GM23248 (cell line): ENCODE data around the gene AGBL3. TPM values are rescaled to one million over a fixed set of nuclear protein-coding genes. Genes with fewer than 3 reads are reported as not detected.

Experiments
- DNase-seq: peaks from one replicate; pipeline ENCODE4 v3.0.0-alpha.2; 2015
- H2AFZ ChIP-seq: fragments of 200-600 bp; sonication (generic); 2 replicates; pipeline ENCODE4 v1.6.1; 2016; ENCODE audit warnings: antibody characterized with exemption
- H3F3A ChIP-seq: fragments of 200-600 bp; sonication (generic); 2 replicates; pipeline ENCODE4 v1.6.1; 2016; ENCODE audit warnings: mild to moderate bottlenecking, antibody characterized with exemption, mixed run types; ENCODE audit not compliant: insufficient read depth
- H3K27ac ChIP-seq: fragments of 200-600 bp; sonication (generic); 2 replicates; pipeline ENCODE4 v1.5.1; 2016; ENCODE audit warnings: mild to moderate bottlenecking
- H3K27me3 ChIP-seq: fragments of 200-600 bp; sonication (generic); replicated peaks from 2 replicates; pipeline ENCODE4 v1.6.1; 2016; ENCODE audit warnings: mild to moderate bottlenecking; ENCODE audit not compliant: insufficient read depth
- H3K36me3 ChIP-seq: fragments of 200-600 bp; sonication (generic); 2 replicates; pipeline ENCODE4 v1.6.1; 2016; ENCODE audit warnings: low read depth, mild to moderate bottlenecking
- H3K4me1 ChIP-seq: fragments of 200-600 bp; sonication (generic); 2 replicates; pipeline ENCODE4 v1.6.1; 2016; ENCODE audit warnings: mild to moderate bottlenecking; ENCODE audit not compliant: insufficient read depth
- H3K4me2 ChIP-seq: fragments of 200-600 bp; sonication (generic); one replicate; pipeline ENCODE4 v1.6.1; 2016; ENCODE audit warnings: mild to moderate bottlenecking; ENCODE audit not compliant: unreplicated experiment
- H3K4me3 ChIP-seq: fragments of 200-600 bp; sonication (generic); 2 replicates; pipeline ENCODE4 v1.5.1; 2016; ENCODE audit warnings: mild to moderate bottlenecking
- H3K79me2 ChIP-seq: fragments of 200-600 bp; sonication (generic); 2 replicates; pipeline ENCODE4 v1.6.1; 2016; ENCODE audit warnings: mild to moderate bottlenecking; ENCODE audit not compliant: insufficient read depth
- H3K9ac ChIP-seq: fragments of 200-600 bp; sonication (generic); 2 replicates; pipeline ENCODE4 v1.6.1; 2016; ENCODE audit warnings: mild to moderate bottlenecking
- H3K9me2 ChIP-seq: fragments of 200-600 bp; sonication (generic); 2 replicates; pipeline ENCODE4 v1.6.1; 2016; ENCODE audit warnings: mixed run types, mild to moderate bottlenecking, moderate library complexity; ENCODE audit not compliant: insufficient read depth
- H3K9me3 ChIP-seq: fragments of 200-600 bp; sonication (generic); one replicate; pipeline ENCODE4 v1.6.1; 2017; ENCODE audit warnings: low read depth
- H4K20me1 ChIP-seq: fragments of 200-600 bp; sonication (generic); 2 replicates; pipeline ENCODE4 v1.6.0; 2016; ENCODE audit not compliant: insufficient read depth
- EZH2 ChIP-seq: fragments of 200-600 bp; sonication (generic); IDR thresholded peaks from 2 replicates; pipeline ENCODE4 v1.6.1; 2018; ENCODE audit warnings: antibody characterized with exemption, mild to moderate bottlenecking; ENCODE audit not compliant: insufficient read depth, poor library complexity, severe bottlenecking
- EZH2phosphoT487 ChIP-seq: fragments of 200-600 bp; sonication (generic); IDR thresholded peaks from 2 replicates; pipeline ENCODE4 v1.6.1; 2018; ENCODE audit warnings: antibody characterized with exemption, moderate library complexity, mild to moderate bottlenecking, low read depth; ENCODE audit not compliant: insufficient read depth
- WGBS, 2 experiments: methylation state at CpG; one replicate each; pipeline ENCODE4 v1.1.6; 2015 to 2017; ENCODE audit warnings: low lambda C conversion rate in 2 of 2, low coverage in 1 of 2; ENCODE audit errors: missing lambda C conversion rate in 2 of 2; 5-methylcytosine and 5-hydroxymethylcytosine counted together
- in situ Hi-C: fragments of 300-500 bp; cut with MboI; formaldehyde crosslinking; loops from 2 replicates; pipeline ENCODE4 v1.15.0; 2020
- polyA plus RNA-seq: library from polyadenylated mRNA; unstranded; fragments of >200 nt; fragmentation: Nextera tagmentation; extraction: Ambion mirVana; gene quantifications from 2 replicates; pipeline ENCODE4 v1.2.1, GENCODE V29; 2016
- total RNA-seq: library from RNA; depleted of rRNA; stranded (reverse); fragments of >200 nt; shearing (Covaris generic); gene quantifications from 2 replicates; pipeline ENCODE4 v1.2.3, GENCODE V29; 2014

The AGBL3 gene
- total and polyA plus RNA-seq, 2 experiments from 2014 or later = 1.4 to 2.4 TPM

- Histone ChIP-seq H3K4me2 (no peak overlapping the region), H3K9me2 (no peaks in the 10 kb centered on the region), H3K4me1 (peaks cover 5% of the 10 kb centered on the region), H3K27ac (no peak overlapping the region), H3K79me2 (no peaks in the 10 kb centered on the region), H3K9me3 (no peaks in the 10 kb centered on the region), H3K27me3 (no peaks in the 10 kb centered on the region), H3K36me3 (no peaks in the 10 kb centered on the region), H3K4me3 (no peak overlapping the region), H3K9ac (no peak overlapping the region), H4K20me1 (no peaks in the 10 kb centered on the region), H3F3A (no peaks in the 10 kb centered on the region), H2AFZ (no peak overlapping the region)
- in situ Hi-C loops = no loop called here
- DNase-seq = no peak
- 70 to 78% methylated on average over 1 of the region's 1 CpG for WGBS, 2 experiments
- TF ChIP-seq EZH2 (no peak), EZH2phosphoT487 (no peak)
Measured at GRCh38 chr7:135154734-135155133, 168.4 kb downstream of the AGBL3 start.

GRCh38 chr7:135156290-135156689, 170.0 kb downstream of the AGBL3 start:
- in situ Hi-C loops = no loop called here
- WGBS, 2 experiments = 59 to 69% methylated on average over 1 of the region's 1 CpG
- 0 out of 2 replicates have a peak, but pooled peaks cover 9% of the 10 kb centered on the region for H3F3A ChIP-seq

GRCh38 chr7:135158141-135158655, 171.9 kb downstream of the AGBL3 start:
- Histone ChIP-seq H3K9me2 (no peaks in the 10 kb centered on the region), H3K27ac (no peak overlapping the region), H3K79me2 (no peaks in the 10 kb centered on the region), H3F3A (0 out of 2 replicates have a peak, but pooled peaks cover 10% of the 10 kb centered on the region), H3K9ac (no peak overlapping the region), H2AFZ (no peak overlapping the region), H3K27me3 (no peaks in the 10 kb centered on the region), H3K4me2 (no peak overlapping the region), H3K36me3 (no peaks in the 10 kb centered on the region), H3K9me3 (no peaks in the 10 kb centered on the region), H4K20me1 (no peaks in the 10 kb centered on the region), H3K4me1 (peaks cover 14% of the 10 kb centered on the region), H3K4me3 (no peak overlapping the region)
- in situ Hi-C loops = no loop called here
- no peak for DNase-seq
- 92 to 100% methylated on average over 1 of the region's 1 CpG for WGBS, 2 experiments
- TF ChIP-seq EZH2 = no peak
- no peak for TF ChIP-seq EZH2phosphoT487

More at GRCh38 chr7:135156290-135156689, 170.0 kb downstream of the AGBL3 start:
- no peak for DNase-seq
- Histone ChIP-seq H3K9me3 (no peaks in the 10 kb centered on the region), H3K4me3 (no peak overlapping the region), H3K4me2 (no peak overlapping the region), H2AFZ (no peak overlapping the region), H3K36me3 (no peaks in the 10 kb centered on the region), H3K9me2 (no peaks in the 10 kb centered on the region), H3K27ac (no peak overlapping the region), H3K4me1 (peaks cover 14% of the 10 kb centered on the region), H4K20me1 (no peaks in the 10 kb centered on the region), H3K27me3 (no peaks in the 10 kb centered on the region), H3K9ac (no peak overlapping the region), H3K79me2 (no peaks in the 10 kb centered on the region)
- no peak for TF ChIP-seq EZH2
- TF ChIP-seq EZH2phosphoT487 = no peak

- no peak overlapping the region for H3K9ac ChIP-seq
- DNase-seq = no peak
- 90 to 92% methylated on average over 6 of the region's 6 CpGs for WGBS, 2 experiments
- H4K20me1 ChIP-seq = no peaks in the 10 kb centered on the region
- in situ Hi-C loops = no loop called here
- H3K4me1 ChIP-seq = peaks cover 14% of the 10 kb centered on the region
- H3K9me2 ChIP-seq = no peaks in the 10 kb centered on the region
- no peaks in the 10 kb centered on the region for H3K36me3 ChIP-seq
- no peaks in the 10 kb centered on the region for H3K79me2 ChIP-seq
- 0 out of 2 replicates have a peak, but pooled peaks cover 10% of the 10 kb centered on the region for H3F3A ChIP-seq
- no peaks in the 10 kb centered on the region for H3K9me3 ChIP-seq
- no peak for TF ChIP-seq EZH2phosphoT487
- TF ChIP-seq EZH2 = no peak
- H3K4me2 ChIP-seq = no peak overlapping the region
- no peak overlapping the region for H3K27ac ChIP-seq
- no peak overlapping the region for H2AFZ ChIP-seq
- H3K27me3 ChIP-seq = no peaks in the 10 kb centered on the region
- no peak overlapping the region for H3K4me3 ChIP-seq
Measured at GRCh38 chr7:135158874-135159273, 172.6 kb downstream of the AGBL3 start.
